IPS-18c (cell line): Measurements from ENCODE around the gene PEF1.

Experiments
- H3K4me3 ChIP-seq: 2 replicates; pipeline ENCODE4 v1.7.0; 2013; ENCODE audit warnings: low read depth, mild to moderate bottlenecking, low read length, moderate library complexity; ENCODE audit not compliant: insufficient read depth
- H3K9me3 ChIP-seq: one replicate; pipeline ENCODE4 v1.6.1; 2013; ENCODE audit warnings: mild to moderate bottlenecking, low read length, moderate library complexity; ENCODE audit not compliant: control insufficient read depth, insufficient read depth

PEF1 gene

GRCh38 chr1:31661856-31662255 lies 17.2 kb upstream of the PEF1 start:
- no peak overlapping the region for H3K4me3 ChIP-seq
- H3K9me3 ChIP-seq, result peaks cover 2% of the 10 kb centered on the region

- H3K4me3 ChIP-seq, result no peak overlapping the region
Measured at GRCh38 chr1:31660871-31661455, 16.3 kb upstream of the PEF1 start.

GRCh38 chr1:31659889-31660288 lies 15.2 kb upstream of the PEF1 start:
- no peak overlapping the region for H3K4me3 ChIP-seq
- peaks cover 2% of the 10 kb centered on the region for H3K9me3 ChIP-seq

More at GRCh38 chr1:31660871-31661455, 16.3 kb upstream of the PEF1 start:
- peaks cover 2% of the 10 kb centered on the region for H3K9me3 ChIP-seq

- peaks cover 2% of the 10 kb centered on the region for H3K9me3 ChIP-seq
- H3K4me3 ChIP-seq, result no peak overlapping the region
Measured at GRCh38 chr1:31658721-31659120, 14.0 kb upstream of the PEF1 start.

- Histone ChIP-seq H3K4me3 (no peak overlapping the region), H3K9me3 (peaks cover 2% of the 10 kb centered on the region)
Measured at GRCh38 chr1:31657972-31658510, 13.4 kb upstream of the PEF1 start.

- Histone ChIP-seq H3K9me3 (no peaks in the 10 kb centered on the region), H3K4me3 (no peak overlapping the region)
Measured at GRCh38 chr1:31657020-31657804, 12.5 kb upstream of the PEF1 start.

- Histone ChIP-seq H3K9me3 (no peaks in the 10 kb centered on the region), H3K4me3 (no peak overlapping the region)
Measured at GRCh38 chr1:31655756-31656155, 11.1 kb upstream of the PEF1 start.

GRCh38 chr1:31655104-31655503 lies 10.4 kb upstream of the PEF1 start:
- no peaks in the 10 kb centered on the region for H3K9me3 ChIP-seq
- H3K4me3 ChIP-seq, result no peak overlapping the region

- no peak overlapping the region for H3K4me3 ChIP-seq
- no peaks in the 10 kb centered on the region for H3K9me3 ChIP-seq
Measured at GRCh38 chr1:31654474-31654776, 9.7 kb upstream of the PEF1 start.

GRCh38 chr1:31653717-31654473 lies 9.2 kb upstream of the PEF1 start:
- H3K9me3 ChIP-seq, result no peaks in the 10 kb centered on the region
- H3K4me3 ChIP-seq, result no peak overlapping the region

- Histone ChIP-seq H3K4me3 (no peak overlapping the region), H3K9me3 (no peaks in the 10 kb centered on the region)
Measured at GRCh38 chr1:31652891-31653499, 8.3 kb upstream of the PEF1 start.

GRCh38 chr1:31651766-31652165 lies 7.1 kb upstream of the PEF1 start:
- Histone ChIP-seq H3K9me3 (no peaks in the 10 kb centered on the region), H3K4me3 (no peak overlapping the region)

GRCh38 chr1:31651089-31651420 lies 6.4 kb upstream of the PEF1 start:
- Histone ChIP-seq H3K9me3 (no peaks in the 10 kb centered on the region), H3K4me3 (no peak overlapping the region)

GRCh38 chr1:31650161-31651088 lies 5.7 kb upstream of the PEF1 start:
- no peaks in the 10 kb centered on the region for H3K9me3 ChIP-seq

GRCh38 chr1:31648641-31649357 lies 4.1 kb upstream of the PEF1 start:
- Histone ChIP-seq H3K9me3 (no peaks in the 10 kb centered on the region), H3K4me3 (no peak overlapping the region)

More at GRCh38 chr1:31650161-31651088, 5.7 kb upstream of the PEF1 start:
- H3K4me3 ChIP-seq, result no peak overlapping the region

- H3K9me3 ChIP-seq, result no peaks in the 10 kb centered on the region
- no peak overlapping the region for H3K4me3 ChIP-seq
Measured at GRCh38 chr1:31648190-31648589, 3.5 kb upstream of the PEF1 start.
